ENCODE data around the gene AKR7A3. TPM values are rescaled to one million over a fixed set of nuclear protein-coding genes. Genes with fewer than 3 reads are reported as not detected.
A peak's percentile ranks its signal among the peaks of the same experiment; 100 is the strongest.

The AKR7A3 gene
- total RNA-seq, 2 donors from 2014 or later = 97.0 to 119 TPM

- H3K27me3 ChIP-seq = no peaks in the 10 kb centered on the region
- H3K36me3 ChIP-seq = no peaks in the 10 kb centered on the region
- no peak for TF ChIP-seq CTCF (IDR thresholded peaks at IDR 0.05)
- H3K9me3 ChIP-seq = no peaks in the 10 kb centered on the region
- peaks cover 18% of the 10 kb centered on the region for H3K4me1 ChIP-seq
- peak overlapping the region; percentile 56 to 97 for H3K9ac ChIP-seq (ENCODE audit: low read depth in 2 of 2, low read length in 2 of 2)
- peak overlapping the region; percentile 92 for H3K4me3 ChIP-seq
- intact Hi-C loops (cut with DNase I) = no loop called here
- peak overlapping the region; percentile 82 for H3K27ac ChIP-seq
- DNase-seq = peak; percentile 42
Measured at GRCh38 chr1:19312782-19313635, 24.4 kb upstream of the AKR7A3 start.

- peak within 1 kb of the TSS; percentile 82 for H3K27ac ChIP-seq
- no peaks in the 10 kb centered on the region for H3K36me3 ChIP-seq
- intact Hi-C loops (cut with DNase I) = no loop called here
- no peak for TF ChIP-seq CTCF (IDR thresholded peaks at IDR 0.05)
- no peaks in the 10 kb centered on the region for H3K27me3 ChIP-seq
- peaks cover 18% of the 10 kb centered on the region for H3K4me1 ChIP-seq
- peak within 1 kb of the TSS; percentile 92 for H3K4me3 ChIP-seq
- no peaks in the 10 kb centered on the region for H3K9me3 ChIP-seq
- H3K9ac ChIP-seq (ENCODE audit: low read depth in 2 of 2, low read length in 2 of 2) = peak within 1 kb of the TSS; percentile 76 to 97
- DNase-seq = peak; percentile 92
Measured at GRCh38 chr1:19311931-19312781, 23.6 kb upstream of the AKR7A3 start, which contains the start of the genes AKR7A2 and SLC66A1. Gene AKR7A2, minus strand, starts transcription at chr1:19312144. Its CDS starts 20 bp downstream, at chr1:19312124. Gene SLC66A1, plus strand, starts transcription at chr1:19312326. Its CDS starts 5,352 bp downstream, at chr1:19317678.

- peaks cover 18% of the 10 kb centered on the region for H3K4me1 ChIP-seq
- no peaks in the 10 kb centered on the region for H3K36me3 ChIP-seq
- H3K4me3 ChIP-seq = peak overlapping the region; percentile 92
- peak overlapping the region; percentile 76 for H3K27ac ChIP-seq
- H3K9me3 ChIP-seq = no peaks in the 10 kb centered on the region
- DNase-seq = peak; percentile 39
- no peak for TF ChIP-seq CTCF (IDR thresholded peaks at IDR 0.05)
- peak overlapping the region; percentile 76 to 97 for H3K9ac ChIP-seq (ENCODE audit: low read depth in 2 of 2, low read length in 2 of 2)
- no peaks in the 10 kb centered on the region for H3K27me3 ChIP-seq
- intact Hi-C loops (cut with DNase I) = no loop called here
Measured at GRCh38 chr1:19311503-19311930, 22.9 kb upstream of the AKR7A3 start.

DNA sequence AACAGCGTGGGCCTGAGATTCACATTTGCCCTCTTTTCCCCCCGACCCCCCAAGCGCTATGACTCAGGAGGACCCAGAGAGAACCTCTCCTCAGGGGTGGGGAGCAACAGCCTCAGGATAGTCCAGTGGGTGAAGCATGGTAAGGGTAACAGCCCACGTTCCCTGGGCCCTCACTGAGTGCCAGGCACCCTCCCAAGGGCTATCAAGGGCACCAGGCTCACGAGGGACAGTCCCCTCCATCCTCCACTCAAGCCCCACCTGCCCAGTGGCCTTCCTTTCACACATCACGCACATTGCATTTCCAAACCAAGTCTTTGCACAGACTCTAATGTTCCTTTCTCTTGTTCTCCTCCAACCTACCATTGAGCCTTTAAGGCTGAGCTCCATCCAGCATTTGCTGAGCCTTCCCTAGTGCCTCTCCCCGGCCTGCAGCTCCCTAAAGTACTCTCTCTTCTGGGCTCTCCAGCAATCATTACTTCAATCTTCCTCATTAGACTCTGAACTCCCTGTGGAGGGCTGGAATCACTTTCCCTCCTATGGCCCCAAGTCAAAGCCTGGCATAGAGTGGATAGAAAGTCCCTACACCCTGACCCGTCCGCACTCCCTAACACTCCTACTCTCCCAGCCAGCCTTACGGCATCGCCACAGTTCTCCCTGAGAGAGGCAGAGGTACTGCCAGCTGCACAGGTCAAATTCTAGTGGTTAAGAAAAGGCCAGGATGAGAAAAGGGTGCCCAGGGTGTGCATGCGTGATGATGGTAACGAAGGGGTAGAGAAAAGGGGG is 22.3 kb upstream of the AKR7A3 start:
- Histone ChIP-seq H3K36me3 (no peaks in the 10 kb centered on the region), H3K4me1 (peaks cover 18% of the 10 kb centered on the region), H3K27ac (peak overlapping the region; percentile 76), H3K27me3 (no peaks in the 10 kb centered on the region), H3K4me3 (peak overlapping the region; percentile 92), H3K9me3 (no peaks in the 10 kb centered on the region), H3K9ac (ENCODE audit: low read depth in 2 of 2, low read length in 2 of 2) (peak overlapping the region; percentile 76 to 97)
- DNase-seq = peak; percentile 53
- no peak for TF ChIP-seq CTCF (IDR thresholded peaks at IDR 0.05)
- intact Hi-C loops (cut with DNase I) = no loop called here

DNA sequence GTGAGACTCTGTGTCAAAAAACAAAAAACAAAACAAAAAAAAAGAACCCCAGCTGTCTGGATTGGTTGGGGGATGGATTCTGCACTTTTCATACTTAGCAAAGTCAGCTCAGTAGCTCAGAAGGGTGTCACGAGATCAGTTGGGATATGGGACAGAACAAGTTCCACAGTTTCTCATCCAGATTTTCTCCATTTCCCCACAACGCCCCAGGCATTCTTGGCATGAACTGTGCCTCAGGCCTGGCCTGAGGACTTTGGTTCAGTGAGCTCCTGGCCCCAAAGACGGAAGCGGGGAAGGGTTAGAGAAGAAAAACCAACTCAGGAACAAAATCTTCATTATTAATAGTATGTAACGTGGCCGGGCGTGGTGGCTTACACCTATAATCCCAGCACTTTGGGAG is 21.5 kb upstream of the AKR7A3 start:
- intact Hi-C loops (cut with DNase I) = no loop called here
- Histone ChIP-seq H3K36me3 (no peaks in the 10 kb centered on the region), H3K4me1 (peaks cover 18% of the 10 kb centered on the region), H3K9me3 (no peaks in the 10 kb centered on the region), H3K27ac (no peak overlapping the region), H3K27me3 (no peaks in the 10 kb centered on the region), H3K4me3 (no peak overlapping the region), H3K9ac (ENCODE audit: low read depth in 2 of 2, low read length in 2 of 2) (no peak overlapping the region)
- DNase-seq = no peak
- TF ChIP-seq CTCF (IDR thresholded peaks at IDR 0.05) = no peak
